Colon (tissue), 2 donors: ENCODE measurements around the gene TRIM25.

ENCODE experiments used
- FAIRE-seq: peaks from 2 replicates; lab custom pipeline; 2012; peaks lifted over from hg19 to GRCh38; lab: Jason Lieb, UNC
- donor health status: control.
- donor health status: control.

The TRIM25 gene

DNA sequence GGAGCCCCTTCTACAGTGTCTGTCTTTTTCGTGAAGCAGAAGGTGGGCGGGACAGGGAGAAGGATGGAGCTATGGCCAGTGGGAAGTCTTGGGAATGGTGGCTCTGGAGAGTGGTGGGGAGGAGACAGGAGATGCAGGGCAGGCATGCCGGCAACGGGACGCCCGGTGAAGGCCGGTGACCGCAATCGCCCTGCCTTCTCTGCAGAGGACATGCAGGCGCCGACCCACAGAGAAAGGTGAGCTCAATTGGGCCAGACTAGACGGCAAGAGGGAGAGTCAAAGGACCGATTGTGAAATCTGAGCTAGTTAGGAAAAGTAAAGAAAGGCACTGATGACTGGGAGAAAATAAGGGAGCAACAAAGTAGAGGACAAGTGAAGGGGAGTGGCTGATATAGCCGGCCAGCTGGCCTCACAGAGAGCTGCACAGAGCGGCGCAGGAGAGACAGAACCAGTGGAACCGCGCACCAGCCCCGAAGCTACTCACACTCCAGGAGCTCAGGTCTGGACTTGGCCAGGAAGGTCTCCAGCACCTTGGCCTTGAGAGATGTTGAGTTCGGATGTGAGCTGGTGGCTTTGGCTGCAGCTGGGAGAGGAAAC is 18.9 kb downstream of the TRIM25 start:
- FAIRE-seq, result no peak

DNA sequence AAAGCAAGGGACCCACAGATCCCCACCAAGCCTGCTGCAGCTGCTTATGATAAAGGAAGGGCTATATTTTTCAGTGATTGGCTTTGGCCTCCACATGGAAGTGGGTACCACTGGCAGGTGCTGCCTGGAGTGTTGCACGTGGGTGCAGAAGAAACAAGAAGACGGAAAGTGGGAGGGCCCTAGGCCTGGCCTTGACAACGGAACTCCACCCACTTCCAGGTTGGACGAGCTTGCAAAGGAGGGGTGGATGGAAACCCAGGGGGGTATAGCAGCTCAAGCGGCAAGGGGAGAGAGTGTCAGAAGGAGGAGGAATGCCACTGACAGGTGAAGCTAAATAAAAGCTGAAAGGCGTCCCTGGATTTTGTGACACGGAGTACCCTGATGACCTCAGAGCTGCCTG is 20.3 kb downstream of the TRIM25 start:
- no peak for FAIRE-seq

DNA sequence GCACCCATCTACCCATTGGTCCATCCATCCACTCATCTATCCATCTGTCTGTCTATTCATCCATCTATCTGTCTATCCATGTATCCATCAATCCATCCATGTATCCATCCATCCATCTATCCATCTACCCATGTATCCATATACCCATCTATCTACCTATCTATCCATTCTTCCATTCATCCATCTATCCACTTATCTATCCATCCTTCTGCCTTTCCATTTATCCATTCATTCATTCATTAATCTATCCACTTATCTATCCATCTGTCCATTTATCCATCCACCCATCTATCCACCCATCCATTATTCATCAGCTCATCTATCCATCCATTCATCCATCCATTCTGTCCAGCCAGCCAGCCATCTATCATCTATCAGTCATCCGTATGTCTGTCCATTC is 21.5 kb downstream of the TRIM25 start:
- no peak for FAIRE-seq

DNA sequence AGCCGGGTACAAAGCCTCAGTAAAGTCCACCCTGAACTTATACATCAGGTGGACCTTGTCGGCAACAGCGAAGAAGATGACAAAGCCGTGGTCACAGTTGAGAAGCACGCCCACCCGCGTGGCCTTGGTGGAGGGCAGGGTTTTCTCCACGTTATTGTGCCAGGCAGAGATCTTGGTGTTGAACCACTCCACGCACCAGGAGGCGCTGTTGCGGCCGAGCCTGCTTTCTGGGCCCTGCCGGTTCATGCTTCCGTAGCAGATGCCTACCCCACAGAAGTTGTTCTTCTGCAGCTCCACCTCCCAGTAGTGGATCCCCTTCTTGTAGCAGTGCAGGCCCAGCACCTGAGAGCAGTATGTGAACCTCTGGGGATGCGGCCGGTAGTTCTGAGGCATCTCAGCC is 22.1 kb downstream of the TRIM25 start:
- no peak for FAIRE-seq

DNA sequence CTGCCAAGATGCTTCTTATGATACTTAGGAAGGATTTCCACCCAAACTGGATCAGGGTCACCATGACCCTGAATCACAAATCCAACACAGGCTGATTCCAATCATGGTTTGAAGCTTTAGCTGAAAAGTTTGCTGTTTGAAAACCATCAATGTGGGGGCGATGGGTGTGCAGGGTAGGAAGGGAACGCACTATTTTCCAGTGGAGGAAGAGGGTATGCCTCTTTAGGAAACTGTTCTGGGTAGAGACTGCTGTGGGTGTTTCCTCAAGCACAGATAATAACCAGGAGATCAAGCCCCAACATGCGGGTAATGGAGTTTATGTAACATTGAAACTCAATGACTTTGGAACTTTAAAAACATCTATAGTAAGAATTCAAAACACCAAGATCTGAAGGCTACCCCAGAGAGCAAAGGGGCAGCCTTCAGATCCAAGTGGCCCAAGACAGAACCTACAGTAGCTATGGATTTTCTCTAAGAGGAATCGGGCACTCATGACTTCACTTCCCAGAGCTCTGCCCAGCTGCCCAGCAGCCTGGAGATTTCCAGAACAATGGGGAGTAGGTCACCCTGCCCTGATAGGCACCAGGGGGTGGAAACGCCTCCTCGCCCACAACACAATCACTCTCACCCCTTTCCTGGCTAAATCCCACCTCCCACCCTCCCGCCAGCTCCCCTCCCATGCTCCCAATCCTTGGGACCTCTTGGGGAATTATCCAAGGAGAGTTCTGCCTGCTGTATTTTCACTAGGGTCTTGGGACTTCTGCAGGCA is 22.8 kb downstream of the TRIM25 start:
- no peak for FAIRE-seq

GRCh38 chr17:56890390-56890789 is 23.5 kb downstream of the TRIM25 start:
- no peak for FAIRE-seq

DNA sequence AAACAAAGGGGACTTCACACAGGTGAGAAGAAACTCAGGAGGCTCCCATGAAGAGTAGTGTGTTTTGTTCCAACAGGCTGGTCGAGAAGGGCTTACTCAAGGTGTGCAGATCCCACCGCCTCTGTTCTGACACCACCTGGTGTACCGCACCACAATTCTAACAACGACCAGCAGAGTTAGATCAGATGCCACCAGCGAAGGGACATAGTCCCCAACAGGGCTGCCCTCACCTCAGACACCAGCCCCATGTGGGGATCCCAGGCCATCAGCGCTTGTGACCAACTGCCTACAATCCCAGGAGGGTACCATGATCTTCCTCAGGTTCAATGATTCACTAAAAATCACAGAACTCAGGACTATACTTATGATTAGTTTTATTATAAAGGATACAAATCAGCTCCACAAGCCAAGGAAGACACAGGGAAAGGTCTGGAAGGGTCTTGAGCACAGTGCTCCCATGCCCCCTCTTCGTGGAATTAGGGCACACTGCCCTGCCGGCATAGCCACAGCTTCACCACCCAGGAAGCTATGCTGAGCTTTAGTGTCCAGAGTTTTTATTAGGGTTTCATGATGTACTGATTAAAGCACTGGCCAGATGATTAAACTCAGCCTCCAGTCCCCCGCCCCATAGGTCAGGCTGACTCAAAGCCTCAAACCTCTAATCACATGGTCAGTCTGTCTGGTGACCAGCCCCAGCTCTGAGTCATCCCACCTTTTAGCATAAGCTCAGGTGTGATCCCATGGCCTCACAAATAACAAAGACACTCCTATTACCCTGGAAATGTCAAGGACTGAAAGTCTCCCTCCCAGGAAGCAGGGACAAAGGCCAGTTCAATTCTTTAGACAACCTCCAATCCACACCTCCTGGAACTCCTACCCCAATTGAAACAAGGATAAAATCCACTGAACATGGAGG is 26.0 kb downstream of the TRIM25 start:
- no peak for FAIRE-seq

- FAIRE-seq, result no peak
These were observed 26.7 kb downstream of the TRIM25 start for GRCh38 chr17:56887105-56887504.

DNA sequence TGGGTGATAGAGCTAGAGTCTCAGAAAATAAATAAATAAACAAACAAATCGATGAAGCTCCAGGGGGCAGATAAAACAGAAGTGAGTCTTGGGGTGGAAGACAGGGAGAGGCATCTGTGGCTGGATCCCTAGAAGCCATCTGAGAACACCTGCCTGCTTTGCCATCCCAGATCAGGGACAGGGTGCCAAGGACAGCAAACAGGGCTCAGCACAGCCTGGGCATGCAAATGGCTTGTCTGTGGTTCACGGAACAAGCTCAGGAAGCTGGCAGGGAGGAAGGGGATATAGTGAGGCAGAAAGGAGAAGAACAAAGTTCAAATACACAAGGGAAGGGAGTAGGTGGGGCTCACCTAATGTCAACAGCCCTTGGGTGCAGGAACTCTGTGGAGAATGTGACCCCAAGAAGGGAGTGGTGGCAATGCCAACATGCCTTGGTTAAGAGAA is 27.5 kb downstream of the TRIM25 start:
- FAIRE-seq, result no peak

DNA sequence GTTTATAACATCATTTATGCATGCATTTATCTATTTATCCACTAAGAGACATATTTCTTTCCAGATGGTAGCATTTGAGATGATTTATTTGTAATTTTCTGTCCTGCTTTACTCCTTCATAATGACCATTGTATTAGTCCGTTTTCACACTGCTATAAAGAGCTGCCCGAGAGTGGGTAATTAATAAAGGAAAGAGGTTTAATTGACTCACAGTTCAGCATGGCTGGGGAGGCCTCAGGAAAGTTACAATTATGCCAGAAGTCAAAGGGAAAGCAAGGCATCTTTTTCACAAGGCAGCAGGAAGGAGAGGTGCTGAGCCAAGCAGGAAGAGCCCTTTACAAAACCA is 28.6 kb downstream of the TRIM25 start:
- no peak for FAIRE-seq

DNA sequence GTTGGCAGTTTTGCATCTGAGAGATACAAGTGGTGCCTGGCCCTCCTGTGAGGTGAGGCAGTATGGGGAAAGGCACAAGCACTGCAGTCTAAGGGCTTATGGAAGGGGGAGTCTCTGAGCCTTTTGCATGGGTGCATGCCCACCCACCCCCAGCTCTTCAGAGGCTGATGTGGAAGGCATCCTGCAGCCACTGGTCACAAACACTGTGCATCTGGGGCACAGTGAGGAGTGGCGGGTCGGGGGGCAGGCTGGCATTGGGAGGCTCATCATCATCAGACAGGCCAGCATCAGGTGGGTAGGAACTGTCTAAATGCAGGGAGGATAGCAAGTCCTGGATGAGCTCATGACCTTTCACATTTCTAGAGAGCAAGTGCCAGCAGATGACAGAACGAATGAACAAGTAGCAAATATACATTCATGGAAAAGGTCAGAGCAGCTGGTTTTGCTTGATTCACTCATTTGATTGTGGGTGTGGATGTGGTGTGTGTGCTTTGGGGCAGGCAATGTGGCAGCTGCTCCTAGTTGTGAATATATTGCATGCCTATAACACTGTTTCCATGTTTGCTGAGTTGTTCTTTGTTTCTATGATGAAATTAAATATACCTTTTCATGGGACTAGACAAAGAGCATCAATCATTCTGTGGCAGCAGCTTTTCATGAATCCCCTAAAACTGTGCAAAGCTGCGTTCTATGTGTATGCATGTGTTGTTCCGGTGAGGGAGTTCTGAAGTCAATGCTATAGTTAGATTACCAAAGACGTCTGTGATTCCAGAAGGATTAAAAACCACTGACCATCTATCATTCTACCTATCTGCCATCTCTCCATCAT is 29.2 kb downstream of the TRIM25 start:
- no peak for FAIRE-seq

DNA sequence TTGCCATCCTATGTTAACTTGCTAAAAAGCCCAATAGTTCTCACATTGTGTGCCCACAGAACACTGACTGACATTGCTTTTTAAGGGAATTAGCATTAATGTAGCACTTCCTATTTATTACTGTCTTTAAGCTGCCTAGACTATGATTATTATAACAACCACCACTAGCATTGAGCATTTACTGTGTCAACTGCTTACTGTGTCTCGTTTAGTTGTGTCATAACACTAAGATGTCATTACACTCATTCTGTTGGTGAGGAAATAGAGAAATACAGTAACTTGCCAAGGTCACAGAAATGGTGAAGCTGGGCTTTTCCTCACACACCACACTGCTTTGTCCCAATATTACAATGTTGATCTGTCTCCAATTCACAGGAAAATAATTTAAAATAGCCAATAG is 30.2 kb downstream of the TRIM25 start:
- no peak for FAIRE-seq

DNA sequence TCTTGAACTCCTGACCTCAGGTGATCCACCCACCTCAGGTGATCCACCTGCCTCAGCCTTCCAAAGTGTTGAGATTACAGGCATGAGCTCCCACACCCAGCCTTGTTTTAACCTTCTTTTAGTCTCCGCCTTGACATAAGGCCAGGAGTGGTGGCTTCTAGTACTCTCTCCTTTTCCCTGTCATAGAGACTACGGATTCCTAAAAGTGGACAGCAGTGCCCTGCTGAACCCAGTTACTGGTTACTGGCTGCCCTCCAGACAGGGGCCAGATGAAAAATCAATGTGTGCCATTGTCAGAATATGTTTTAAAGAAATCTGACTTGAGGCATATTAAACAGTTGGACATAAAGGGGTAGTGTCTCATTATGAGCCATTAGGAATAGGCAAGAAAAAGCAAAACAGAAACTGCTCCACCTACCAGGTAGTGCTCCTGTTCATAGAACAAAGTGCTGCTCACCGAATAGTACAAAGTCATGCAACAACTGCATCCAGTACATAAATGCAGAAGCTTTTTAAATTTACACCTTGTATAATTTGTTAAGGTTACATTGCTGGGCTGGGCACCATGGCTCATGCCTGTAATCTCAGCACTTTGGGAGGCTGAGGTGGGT is 32.1 kb downstream of the TRIM25 start:
- no peak for FAIRE-seq

DNA sequence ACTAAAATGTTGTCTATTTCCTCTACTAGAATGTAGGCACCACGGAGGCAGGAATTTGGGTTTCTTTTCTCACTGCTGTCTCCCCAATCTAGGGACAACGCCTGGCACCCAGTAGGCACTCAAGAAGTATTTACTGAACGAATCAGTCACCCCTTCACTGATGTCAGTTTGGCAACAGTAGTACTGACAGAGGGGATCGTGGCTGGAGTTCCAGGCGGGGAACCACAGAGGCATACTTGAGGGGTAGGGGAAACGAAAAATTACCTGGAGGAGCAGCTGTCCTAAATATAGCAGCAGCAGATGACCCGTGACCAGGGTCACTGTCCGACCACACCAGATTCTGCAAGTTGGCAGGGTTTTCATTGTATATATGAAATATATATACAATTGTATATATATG is 33.3 kb downstream of the TRIM25 start:
- FAIRE-seq, result no peak

DNA sequence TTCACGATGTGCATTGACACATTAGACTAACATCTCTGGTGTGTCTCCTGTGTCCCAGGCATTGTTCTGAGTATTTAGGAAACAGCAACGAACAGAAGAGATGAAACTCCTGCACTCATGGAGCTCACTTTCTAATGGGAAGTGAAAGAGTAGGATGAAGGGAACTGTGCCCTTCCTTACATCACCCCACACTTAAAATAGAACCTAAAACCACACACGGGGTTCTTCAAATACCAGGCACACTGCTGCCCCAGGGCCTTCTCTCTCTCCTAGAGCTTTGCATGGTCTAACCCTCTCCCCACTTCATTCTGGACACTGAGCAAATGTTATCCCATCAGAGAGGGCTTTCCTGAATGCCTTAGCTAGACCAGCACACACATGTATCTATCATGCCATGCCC is 33.7 kb downstream of the TRIM25 start:
- no peak for FAIRE-seq

DNA sequence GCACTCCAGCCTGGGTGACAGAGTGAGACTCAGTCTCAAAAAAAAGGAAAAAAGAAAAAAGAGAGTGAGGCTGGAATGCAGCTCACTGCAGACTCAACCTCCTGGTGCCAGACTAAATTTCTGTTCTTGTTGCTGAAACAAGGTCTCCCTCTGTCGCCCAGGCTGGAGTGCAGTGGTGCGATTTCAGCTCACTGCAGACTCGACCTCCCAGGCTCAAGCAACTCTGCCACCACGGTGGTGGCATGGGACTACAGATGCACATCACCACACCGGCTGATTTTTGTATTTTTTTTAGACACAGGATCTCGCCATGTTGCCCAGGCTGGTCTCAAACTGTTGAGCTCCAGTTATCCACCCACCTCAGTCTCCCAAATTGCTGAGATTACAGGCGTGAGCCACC is 34.6 kb downstream of the TRIM25 start:
- no peak for FAIRE-seq

DNA sequence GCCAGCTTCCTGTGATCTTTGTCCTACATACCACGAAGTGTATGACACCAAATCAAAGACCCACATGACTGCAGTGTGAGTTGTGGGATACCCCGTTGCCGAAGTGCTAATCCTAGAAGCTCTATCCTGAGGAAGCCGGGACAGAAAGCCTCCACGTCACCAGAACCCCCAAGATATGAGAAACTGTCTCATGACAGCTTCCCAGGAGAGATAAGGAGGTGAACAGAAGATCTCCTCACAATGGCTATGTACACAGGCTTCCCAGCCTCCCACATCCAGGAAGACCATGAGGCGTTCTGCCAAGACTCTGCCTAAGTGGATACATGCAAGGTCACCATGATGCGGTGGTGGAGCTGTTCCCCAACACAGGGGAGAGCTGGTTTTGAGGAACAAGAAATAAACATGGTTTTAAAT is 37.1 kb downstream of the TRIM25 start:
- FAIRE-seq, result no peak

- no peak for FAIRE-seq
These were observed 43.7 kb downstream of the TRIM25 start for GRCh38 chr17:56870081-56870651.

- no peak for FAIRE-seq
These were observed 45.1 kb downstream of the TRIM25 start for GRCh38 chr17:56868716-56869115.

- no peak for FAIRE-seq
These were observed 45.9 kb downstream of the TRIM25 start for GRCh38 chr17:56867948-56868376.

DNA sequence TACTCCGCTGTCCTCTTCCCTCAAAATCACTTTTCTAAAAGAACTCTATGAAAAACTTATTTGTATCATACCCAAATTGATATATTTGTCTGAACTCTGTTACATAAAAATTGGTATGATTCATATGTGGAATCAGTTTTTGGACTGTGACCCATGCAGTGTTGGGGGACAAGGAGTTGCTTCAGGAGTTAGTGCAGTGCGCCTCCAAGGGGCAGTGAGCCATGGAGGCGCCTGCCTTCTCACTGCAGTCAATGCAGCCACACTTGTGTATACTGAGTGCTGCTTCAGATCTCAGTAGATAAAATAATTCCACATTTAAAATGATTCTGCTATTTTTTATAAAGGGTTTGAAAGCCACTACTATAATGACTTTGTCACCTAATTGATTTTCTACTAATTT is 47.4 kb downstream of the TRIM25 start:
- FAIRE-seq, result no peak
